Amygdala (tissue), 56 donors: Measurements from ENCODE around the gene DOCK8.
A peak's percentile ranks its signal among the peaks of the same experiment; 100 is the strongest.
"Not testable (repeated sequence)": the region's sequence is repeated elsewhere in the genome, so short reads cannot be mapped to it uniquely, and the experiment has no call there.

ENCODE experiments used
- DNase-seq, 56 donors: peaks; one replicate each; lab custom pipeline; 2025; lab: John Stamatoyannopoulos, UW

DOCK8 gene

DNA sequence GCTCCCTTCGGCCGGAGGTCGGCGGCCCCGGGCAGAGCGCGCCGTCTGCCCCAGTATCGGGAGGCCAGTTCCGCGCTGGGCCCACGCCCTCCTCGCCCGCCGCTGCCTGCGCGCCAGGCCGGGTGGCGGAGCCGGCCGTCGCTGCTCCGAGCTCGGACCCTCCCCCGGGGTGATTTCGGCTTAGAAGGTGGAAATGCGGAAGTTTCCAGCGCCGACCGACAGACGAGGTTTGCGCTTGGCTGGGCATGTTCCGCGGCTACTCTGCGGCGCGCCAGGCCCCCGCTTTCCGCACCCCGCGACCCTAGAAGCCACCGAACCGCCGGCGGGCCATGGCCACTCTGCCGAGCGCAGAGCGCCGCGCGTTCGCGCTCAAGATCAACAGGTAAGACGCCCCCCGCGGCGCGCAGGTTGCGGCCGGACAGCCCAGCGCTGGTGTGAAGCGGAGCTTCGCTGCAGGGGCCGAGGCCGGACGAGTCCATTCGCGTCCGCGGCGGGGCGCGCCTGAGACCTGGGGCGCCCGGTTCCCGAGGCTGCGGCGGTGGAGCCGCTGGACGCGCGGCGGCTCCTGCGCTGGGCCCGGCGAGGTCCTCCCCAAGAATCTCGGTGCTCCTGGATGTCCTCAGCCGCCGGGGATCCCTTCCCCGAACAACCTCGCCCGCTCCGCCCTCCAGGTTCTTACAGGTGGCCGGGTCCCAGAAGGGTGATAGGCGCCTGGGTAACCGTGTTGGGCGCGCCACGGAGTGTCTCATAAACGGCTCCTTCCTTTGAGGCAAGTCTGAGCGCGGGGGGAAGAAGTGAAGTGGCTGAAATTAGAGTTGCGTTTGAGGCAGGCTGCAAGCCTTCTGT, at the start of gene DOCK8:
DOCK8 (plus strand) TSS at position 218 of the 846 bp plus-strand sequence; CDS start at position 330, 112 bp downstream.
- peak in 3 of 56 donors; percentile 10 to 21 (median 18) for DNase-seq

DNA sequence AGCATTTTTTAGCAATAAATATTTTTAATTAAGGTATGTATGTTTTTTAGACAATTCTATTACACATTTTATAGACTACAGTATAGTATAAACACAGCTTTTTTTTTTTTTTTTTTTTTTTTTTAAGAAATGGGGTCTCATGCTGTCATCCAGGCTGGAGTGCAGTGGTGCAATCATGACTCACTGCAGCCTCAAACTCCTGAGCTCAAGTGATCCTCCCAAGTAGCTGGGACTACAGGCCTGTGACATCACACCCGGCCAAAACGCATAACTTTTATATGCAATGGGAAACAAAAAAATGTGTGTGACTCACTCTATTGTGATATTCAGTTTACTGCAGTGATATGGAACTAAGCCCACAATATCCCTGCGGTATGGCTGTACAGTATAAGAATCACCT, 44.9 kb upstream of the DOCK8 start:
- not testable (repeated sequence) for DNase-seq

GRCh38 chr9:178140-178825, 36.4 kb upstream of the DOCK8 start:
- peak in 1 of 56 donors; percentile 1 for DNase-seq

DNA sequence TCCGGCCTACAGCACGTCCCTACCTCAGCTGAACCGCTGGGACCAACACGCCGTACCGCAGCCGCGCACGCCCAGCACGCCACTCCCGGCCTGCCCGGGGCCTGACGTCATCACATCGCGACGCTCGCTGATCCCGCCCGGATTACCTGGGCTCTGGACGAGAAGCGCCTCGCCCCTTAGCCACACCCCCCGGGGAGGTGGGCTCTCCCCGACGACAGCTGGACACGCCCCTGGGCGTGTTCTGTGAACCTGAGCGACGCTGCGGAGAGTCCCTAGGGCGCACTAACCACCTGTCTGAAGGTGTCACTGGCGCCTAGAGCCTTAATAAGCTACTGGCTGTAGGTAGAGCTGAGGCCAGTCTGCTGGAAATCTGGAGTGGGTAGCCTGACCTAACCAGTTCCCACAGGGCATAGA, 35.7 kb upstream of the DOCK8 start, which contains the start of gene ZNG1A:
ZNG1A (minus strand) TSS at position 87 of the 414 bp plus-strand sequence. CDS start 87 bp downstream, outside the sequence.
- peak in 20 of 56 donors; percentile 1 to 45 (median 17) for DNase-seq

- not testable (repeated sequence) for DNase-seq
Measured at GRCh38 chr9:199601-200000, 15.1 kb upstream of the DOCK8 start.

GRCh38 chr9:206481-206880, 8.2 kb upstream of the DOCK8 start:
- DNase-seq = no peak

DNA sequence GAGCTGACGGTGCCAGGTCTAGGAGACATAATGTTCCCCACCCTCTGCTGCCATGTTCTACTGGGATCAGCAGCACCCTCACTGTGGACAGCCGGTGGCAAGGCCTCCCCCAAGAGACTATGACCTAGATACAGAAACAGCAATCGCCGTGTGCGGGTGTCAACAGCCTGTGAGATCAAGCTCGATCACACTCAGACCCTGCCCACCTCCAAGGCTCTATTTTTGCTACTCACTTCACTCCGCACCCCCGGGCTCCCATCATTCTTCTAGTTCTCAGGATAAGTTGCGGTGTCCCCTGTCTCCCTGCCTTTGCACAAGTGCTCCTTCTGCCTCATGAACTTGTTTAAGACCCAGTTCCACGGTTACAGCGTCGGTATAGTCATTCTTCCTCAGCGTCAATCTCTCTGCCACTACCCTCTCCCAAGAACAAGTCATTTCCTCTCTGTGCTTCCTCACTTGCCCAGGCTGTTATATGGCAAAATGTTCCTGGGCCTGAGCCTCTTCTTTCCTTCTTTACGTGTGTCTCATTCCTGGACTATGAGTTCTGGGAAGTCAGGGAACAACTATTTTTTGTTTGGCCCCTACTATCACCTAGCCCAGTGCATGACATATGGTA, 5.4 kb upstream of the DOCK8 start:
- DNase-seq = no peak

DNA sequence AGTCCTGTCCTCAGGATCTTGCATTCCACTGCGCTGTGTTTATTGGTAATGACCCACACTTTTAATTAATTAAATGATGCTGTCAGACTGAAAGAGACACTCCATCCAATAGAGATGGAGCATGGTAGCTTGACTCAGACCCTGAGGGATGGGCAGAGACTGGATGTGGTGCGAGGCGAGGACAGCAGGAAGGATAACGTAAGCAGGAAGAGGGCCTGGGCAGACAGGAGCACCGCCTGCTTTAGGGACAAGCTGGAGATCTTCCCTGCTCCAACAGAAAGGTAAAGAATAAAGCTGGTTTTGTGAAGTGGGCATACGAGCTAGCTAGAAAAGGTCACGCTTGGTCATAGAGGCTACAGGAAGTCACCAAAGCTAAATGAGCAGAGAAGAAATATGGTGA, 3.6 kb upstream of the DOCK8 start:
- no peak for DNase-seq

DNA sequence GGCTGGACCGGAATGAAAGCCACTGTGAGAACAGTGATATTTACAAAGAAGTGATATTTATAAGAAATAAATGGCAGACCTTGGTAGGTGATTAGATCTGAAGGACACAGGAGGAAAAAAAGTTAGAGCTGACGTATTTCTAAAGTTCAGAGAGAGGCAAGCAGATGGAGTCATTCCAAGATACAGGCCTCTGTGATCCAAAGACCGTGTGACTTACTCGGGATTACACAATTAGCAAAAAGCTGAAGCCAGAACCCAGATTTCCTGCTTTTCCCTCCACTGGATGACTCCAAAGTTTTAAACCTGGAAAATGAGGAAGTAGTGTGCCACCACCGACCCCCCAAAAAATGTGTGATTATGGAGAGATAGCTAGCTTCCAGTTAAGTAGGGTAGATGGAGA, 3.1 kb upstream of the DOCK8 start:
- no peak for DNase-seq

- no peak for DNase-seq
Measured at GRCh38 chr9:212297-212696, 2.4 kb upstream of the DOCK8 start.

DNA sequence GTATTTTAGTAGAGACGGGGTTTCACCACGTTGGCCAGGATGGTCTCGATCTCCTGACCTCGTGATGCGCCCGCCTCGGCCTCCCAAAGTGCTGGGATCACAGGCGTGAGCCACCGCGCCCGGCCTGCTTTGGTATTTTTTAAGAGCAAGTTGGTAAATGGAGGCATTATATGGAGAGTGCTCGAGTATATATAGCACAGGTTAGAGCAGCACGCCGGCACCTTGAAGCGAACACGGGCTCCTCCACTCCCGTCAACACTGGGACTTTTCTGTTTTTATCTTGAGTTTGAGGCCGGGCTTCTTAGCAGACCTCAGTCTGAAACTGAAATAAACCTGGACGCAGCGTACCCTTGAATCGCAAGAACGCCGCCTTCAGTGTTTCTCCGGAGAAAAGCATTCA, 764 bp upstream of the DOCK8 start:
- DNase-seq = not testable (repeated sequence)

GRCh38 chr9:214351-214647, 366 bp upstream of the DOCK8 start:
- no peak for DNase-seq

- DNase-seq = no peak
Measured at GRCh38 chr9:215631-216155, 1.0 kb downstream of the DOCK8 start.

DNA sequence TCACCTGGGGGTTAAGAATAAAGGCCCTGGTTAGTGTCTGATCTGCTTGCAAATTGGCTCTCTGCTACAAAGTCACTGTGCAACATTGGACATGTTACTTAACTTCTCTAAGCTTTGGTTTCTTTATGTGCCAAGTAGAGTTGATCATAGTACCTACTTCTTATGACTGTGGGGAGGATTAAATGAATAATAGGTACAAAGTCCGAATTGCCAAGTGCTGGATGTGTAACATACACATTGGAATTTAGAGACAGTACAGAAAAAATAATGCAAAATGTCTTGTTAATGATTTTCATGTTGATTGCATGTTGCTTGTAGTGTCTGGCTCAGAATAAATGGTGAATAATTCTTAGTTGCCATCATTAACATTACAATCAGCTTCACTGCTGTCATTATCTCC, 2.2 kb downstream of the DOCK8 start:
- DNase-seq = no peak

- DNase-seq = no peak
Measured at GRCh38 chr9:217950-218349, 3.3 kb downstream of the DOCK8 start.

- DNase-seq = not testable (repeated sequence)
Measured at GRCh38 chr9:219036-219435, 4.4 kb downstream of the DOCK8 start.

DNA sequence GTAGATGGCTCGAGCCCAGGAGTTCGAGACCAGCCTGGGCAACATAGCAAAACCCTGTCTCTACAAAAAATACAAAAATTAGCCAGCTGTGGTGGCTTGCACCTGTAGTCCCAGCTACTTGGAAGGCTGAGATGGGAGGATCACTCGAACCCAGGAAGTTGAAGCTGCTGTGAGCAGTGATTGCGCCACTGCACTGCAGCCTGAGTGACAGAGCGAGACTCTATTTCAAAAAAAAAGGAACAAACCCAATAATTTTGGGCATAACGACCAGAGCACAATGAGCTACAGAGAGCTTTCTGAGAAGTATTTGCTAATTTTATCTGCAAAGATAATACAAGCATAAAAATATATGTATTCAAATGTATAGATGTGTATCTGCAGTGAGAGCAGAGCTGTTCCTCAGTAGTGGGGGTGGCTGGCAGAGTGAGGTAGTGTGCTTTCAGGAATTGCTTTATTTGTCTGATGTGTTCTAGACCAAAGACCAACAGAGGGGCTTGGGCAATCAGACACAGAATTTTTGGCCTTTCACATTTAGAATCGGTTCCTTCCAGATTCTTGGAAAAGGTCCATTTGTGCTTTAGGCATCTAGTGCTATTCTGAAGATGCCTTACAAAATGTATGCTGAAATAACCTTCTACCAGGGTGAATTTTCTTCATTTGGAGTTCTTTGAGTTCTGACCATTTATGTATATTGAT, 5.2 kb downstream of the DOCK8 start:
- DNase-seq = no peak

- no peak for DNase-seq
Measured at GRCh38 chr9:221989-222776, 7.5 kb downstream of the DOCK8 start.

- no peak for DNase-seq
Measured at GRCh38 chr9:223152-223551, 8.5 kb downstream of the DOCK8 start.

DNA sequence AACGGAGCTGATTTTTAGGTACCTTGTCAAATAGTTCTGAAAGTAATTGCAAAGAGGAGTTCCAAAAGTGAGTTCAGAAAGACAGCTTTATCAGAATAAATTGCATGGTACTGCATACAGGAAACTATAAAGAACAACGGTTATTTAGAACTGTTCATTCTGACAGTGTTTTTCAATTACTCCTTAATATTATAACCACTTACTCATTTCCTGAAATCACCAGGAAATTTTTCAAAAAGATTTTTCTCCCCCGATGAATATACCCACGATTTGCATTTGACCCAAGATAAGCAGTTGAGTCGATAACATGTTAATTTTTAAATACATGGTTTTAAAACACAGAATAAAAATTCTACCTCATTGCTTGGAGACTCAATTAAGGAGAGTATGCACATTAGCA, 9.4 kb downstream of the DOCK8 start:
- no peak for DNase-seq
